Right atrium auricular region (tissue), 2 donors: ENCODE data around the gene ZNF511. TPM values are rescaled to one million over a fixed set of nuclear protein-coding genes. Genes with fewer than 3 reads are reported as not detected.
A peak's percentile ranks its signal among the peaks of the same experiment; 100 is the strongest.
"Not testable (repeated sequence)": the region's sequence is repeated elsewhere in the genome, so short reads cannot be mapped to it uniquely, and the experiment has no call there.

Experiments used
- DNase-seq: peaks from one replicate; pipeline ENCODE4 v3.0.0-alpha.2; 2019; ENCODE audit warnings: low spot score
- H3K27ac ChIP-seq, 2 donors: fragments of 200-600 bp; sonication (generic); 1 replicate in 1 of 2; 2 replicates in 1 of 2; pipeline ENCODE4 v1.5.1; 2016 to 2019
- H3K27me3 ChIP-seq, 2 donors: fragments of 200-600 bp; sonication (generic); one replicate each; pipeline versions ENCODE4 v1.5.1 to v1.6.0; 2017 to 2019
- H3K36me3 ChIP-seq: fragments of 200-600 bp; sonication (generic); one replicate; pipeline ENCODE4 v1.5.1; 2016
- H3K4me1 ChIP-seq, 2 donors: fragments of 200-600 bp; sonication (generic); one replicate each; pipeline versions ENCODE4 v1.5.1 to v1.6.0; 2017 to 2019
- H3K4me3 ChIP-seq, 2 donors: fragments of 200-600 bp; sonication (generic); 1 replicate in 1 of 2; 2 replicates in 1 of 2; pipeline ENCODE4 v1.5.1; 2017 to 2019; ENCODE audit warnings: mild to moderate bottlenecking in 1 of 2, moderate library complexity in 1 of 2
- H3K9me3 ChIP-seq, 2 donors: fragments of 200-600 bp; sonication (generic); one replicate each; pipeline ENCODE4 v1.5.1; 2019
- total RNA-seq, 2 donors: library from RNA; depleted of rRNA; stranded (reverse); fragments of >200 nt; gene quantifications; one replicate each; pipeline ENCODE4 v1.1.0, GENCODE V29; 2016
- TF ChIP-seq, protein P1 (sequence below), 2 donors: fragments of 200-600 bp; sonication (generic); IDR thresholded peaks; one replicate each; pipeline ENCODE4 v1.5.1; 2019; ENCODE audit warnings: antibody characterized with exemption in 2 of 2

Gene ZNF511
- total RNA-seq, 2 donors from 2014 or later, result 28.1 to 31.9 TPM

DNA sequence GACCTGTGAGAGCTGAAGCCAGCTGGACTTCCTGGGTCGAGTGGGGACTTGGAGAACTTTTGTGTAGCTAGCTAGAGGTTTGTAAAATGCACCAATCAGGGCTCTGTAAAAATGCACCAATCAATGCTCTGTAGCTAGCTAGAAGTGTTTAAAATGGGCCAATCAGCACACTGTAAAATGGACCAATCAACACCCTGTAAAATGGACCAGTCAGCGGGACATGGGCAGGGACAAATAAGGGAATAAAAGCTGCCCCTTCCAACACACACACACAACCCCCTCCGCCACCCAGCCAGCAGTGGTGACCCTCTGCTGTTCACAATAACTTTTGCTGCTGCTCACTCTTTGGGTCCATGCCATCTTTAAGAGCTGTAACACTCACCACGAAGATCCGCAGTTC is 7.1 kb downstream of the ZNF511 start:
- no peaks in the 10 kb centered on the region for H3K9me3 ChIP-seq
- no peaks in the 10 kb centered on the region for H3K36me3 ChIP-seq
- peaks cover 0 to 10% of the 10 kb centered on the region in 2 donors for H3K4me1 ChIP-seq
- TF ChIP-seq, protein P1, sequence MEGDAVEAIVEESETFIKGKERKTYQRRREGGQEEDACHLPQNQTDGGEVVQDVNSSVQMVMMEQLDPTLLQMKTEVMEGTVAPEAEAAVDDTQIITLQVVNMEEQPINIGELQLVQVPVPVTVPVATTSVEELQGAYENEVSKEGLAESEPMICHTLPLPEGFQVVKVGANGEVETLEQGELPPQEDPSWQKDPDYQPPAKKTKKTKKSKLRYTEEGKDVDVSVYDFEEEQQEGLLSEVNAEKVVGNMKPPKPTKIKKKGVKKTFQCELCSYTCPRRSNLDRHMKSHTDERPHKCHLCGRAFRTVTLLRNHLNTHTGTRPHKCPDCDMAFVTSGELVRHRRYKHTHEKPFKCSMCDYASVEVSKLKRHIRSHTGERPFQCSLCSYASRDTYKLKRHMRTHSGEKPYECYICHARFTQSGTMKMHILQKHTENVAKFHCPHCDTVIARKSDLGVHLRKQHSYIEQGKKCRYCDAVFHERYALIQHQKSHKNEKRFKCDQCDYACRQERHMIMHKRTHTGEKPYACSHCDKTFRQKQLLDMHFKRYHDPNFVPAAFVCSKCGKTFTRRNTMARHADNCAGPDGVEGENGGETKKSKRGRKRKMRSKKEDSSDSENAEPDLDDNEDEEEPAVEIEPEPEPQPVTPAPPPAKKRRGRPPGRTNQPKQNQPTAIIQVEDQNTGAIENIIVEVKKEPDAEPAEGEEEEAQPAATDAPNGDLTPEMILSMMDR (IDR thresholded peaks at IDR 0.05), result no peak
- no peak for DNase-seq
- H3K4me3 ChIP-seq, result no peak overlapping the region
- peaks cover 0 to 3% of the 10 kb centered on the region in 2 donors for H3K27me3 ChIP-seq
- H3K27ac ChIP-seq, result no peak overlapping the region

DNA sequence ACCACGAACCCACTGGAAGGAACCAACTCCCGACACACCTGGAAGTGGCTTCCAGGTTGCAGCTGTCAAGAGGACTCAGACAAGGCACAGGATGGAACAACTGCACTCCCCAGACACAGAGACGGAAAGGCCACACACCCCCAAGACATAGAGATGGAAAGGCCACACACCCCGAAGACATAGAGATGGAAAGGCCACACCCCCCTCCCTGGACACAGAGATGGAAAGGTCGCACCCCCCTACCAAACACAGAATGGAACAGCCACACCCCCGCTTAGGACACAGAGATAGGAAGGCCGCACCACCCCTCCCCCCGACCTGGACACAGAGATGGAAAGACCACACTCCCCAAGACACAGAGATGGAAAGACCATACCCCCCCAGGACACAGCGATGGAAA is 7.6 kb downstream of the ZNF511 start:
- TF ChIP-seq, protein P1 (IDR thresholded peaks at IDR 0.05), result no peak
- no peak overlapping the region for H3K4me3 ChIP-seq
- H3K27ac ChIP-seq, result no peak overlapping the region
- no peaks in the 10 kb centered on the region for H3K36me3 ChIP-seq
- H3K4me1 ChIP-seq, result peaks cover 0 to 10% of the 10 kb centered on the region in 2 donors
- peaks cover 0 to 3% of the 10 kb centered on the region in 2 donors for H3K27me3 ChIP-seq
- DNase-seq, result no peak
- no peaks in the 10 kb centered on the region for H3K9me3 ChIP-seq

DNA sequence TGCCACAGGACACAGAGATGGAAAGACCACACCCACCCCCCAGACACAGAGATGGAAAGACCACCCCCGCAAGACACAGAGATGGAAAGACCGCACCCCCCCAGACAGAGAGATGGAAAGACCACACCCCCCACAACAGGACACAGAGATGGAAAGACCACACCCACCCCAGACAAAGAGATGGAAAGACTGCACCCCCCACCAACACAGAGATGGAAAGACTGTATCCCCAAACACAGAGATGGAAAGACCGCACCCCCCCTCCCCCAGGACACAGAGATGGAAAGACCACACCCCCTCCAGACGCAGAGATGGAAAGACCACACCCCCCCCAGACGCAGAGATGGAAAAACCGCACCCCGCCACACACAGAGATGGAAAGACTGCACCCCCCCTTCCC is 8.0 kb downstream of the ZNF511 start:
- H3K9me3 ChIP-seq, result no peaks in the 10 kb centered on the region
- H3K36me3 ChIP-seq, result no peaks in the 10 kb centered on the region
- no peak overlapping the region for H3K4me3 ChIP-seq
- H3K4me1 ChIP-seq, result peaks cover 0 to 10% of the 10 kb centered on the region in 2 donors
- H3K27ac ChIP-seq, result no peak overlapping the region
- TF ChIP-seq, protein P1 (IDR thresholded peaks at IDR 0.05), result no peak
- DNase-seq, result no peak
- H3K27me3 ChIP-seq, result peaks cover 0 to 3% of the 10 kb centered on the region in 2 donors

DNA sequence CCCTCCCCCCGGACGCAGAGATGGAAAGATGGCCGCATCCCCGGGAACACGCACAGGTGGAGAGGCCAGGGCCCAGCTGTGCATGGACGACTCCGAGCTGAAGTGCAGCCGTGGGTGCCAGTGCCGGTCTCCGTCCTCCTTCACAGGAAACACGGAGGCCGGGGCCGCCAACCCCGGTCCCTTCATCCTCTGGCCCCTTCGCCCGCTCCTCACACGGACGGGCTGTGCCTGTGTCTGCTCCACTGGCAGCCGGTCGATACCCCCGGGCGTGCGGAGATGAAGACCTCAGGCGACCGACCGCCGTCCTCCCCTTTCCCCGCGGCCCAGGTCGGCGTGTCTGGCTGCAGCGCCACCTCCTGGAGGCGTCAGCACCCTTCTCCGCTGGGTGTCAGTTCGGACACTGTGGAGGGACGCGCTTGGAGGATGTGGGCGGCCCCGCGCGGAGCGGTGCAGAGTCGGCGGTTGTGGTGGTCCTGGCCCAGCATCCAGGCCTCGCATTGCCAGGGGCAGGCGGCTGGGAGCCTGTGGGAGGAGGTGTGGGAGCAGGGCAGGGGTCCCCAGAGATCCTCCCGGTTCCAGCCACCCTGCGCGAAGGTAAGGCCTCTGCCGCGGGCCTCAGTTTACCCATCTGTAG is 9.9 kb downstream of the ZNF511 start:
- no peak for DNase-seq
- Histone ChIP-seq H3K36me3 (no peaks in the 10 kb centered on the region), H3K4me3 (peak overlapping the region; percentile 19 to 43)

DNA sequence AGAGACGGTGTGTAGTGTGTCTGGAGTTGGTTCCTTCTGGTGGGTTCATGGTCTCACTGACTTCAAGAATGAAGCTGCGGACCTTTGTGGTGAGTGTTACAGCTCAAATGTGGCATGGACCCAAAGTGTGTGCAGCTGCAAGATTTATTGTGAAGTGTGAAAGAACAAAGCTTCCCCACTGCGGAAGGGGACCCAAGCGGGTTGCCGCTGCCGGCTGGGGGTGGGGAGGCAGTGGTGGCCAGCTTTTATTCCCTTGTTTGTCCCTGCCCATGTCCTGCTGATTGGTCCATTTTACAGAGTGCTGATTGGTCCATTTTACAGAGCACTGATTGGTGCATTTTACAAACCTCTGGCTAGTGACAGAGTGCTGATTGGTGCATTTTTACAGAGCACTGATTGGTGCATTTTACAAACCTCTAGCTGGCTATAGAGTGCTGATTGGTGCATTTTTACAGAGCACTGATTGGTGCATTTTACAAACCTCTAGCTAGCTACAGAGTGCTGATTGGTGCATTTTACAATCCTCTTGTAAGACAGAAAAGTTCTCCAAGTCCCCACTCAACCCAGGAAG is 12.2 kb downstream of the ZNF511 start:
- H3K36me3 ChIP-seq, H3K9me3 ChIP-seq, H3K4me3 ChIP-seq, DNase-seq, H3K27ac ChIP-seq: not testable (repeated sequence)
- H3K4me1 ChIP-seq, result peaks cover 0 to 21% of the 10 kb centered on the region in 2 donors
- H3K27me3 ChIP-seq, result peaks cover 2 to 15% of the 10 kb centered on the region in 2 donors

More for the DNA sequence above, 9.9 kb downstream of the ZNF511 start:
- H3K9me3 ChIP-seq, result no peaks in the 10 kb centered on the region
- TF ChIP-seq, protein P1 (IDR thresholded peaks at IDR 0.05), result peak; percentile 42 to 75
- H3K27ac ChIP-seq, result no peak overlapping the region
- H3K27me3 ChIP-seq, result peaks cover 0 to 3% of the 10 kb centered on the region in 2 donors
- H3K4me1 ChIP-seq, result peaks cover 0 to 10% of the 10 kb centered on the region in 2 donors

DNA sequence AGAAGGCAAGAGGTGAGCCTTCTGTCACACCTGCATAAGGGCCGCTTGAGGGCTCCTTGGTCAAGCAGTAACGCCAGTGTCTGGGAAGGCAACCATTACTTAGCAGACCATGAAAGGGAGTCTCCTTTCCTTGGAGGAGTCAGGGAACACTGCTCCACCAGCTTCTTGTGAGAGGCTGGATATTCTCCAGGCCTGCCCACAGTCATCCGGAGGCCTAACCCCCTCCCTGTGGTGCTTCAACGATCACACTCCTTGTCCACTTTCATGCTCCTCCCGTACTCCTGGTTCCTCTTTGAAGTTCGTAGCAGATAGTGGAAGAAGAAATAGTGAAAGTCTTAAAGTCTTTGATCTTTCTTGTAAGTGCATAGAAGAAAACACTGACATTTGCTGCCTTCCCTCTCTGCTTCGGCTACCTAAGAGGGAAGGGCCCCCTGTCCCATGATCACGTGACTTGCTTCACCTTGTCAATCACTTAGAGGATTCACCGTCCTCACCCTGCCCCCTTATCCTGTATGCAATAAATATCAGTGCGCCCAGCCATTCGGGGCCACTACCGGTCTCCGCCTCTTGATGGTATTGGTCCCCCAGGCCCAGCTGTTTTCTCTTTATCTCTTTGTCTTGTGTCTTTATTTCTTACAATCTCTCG is 13.5 kb downstream of the ZNF511 start:
- not testable (repeated sequence) for H3K36me3 ChIP-seq, H3K9me3 ChIP-seq, H3K27ac ChIP-seq, H3K4me3 ChIP-seq, DNase-seq
- peaks cover 8 to 27% of the 10 kb centered on the region in 2 donors for H3K27me3 ChIP-seq
- H3K4me1 ChIP-seq, result peaks cover 0 to 24% of the 10 kb centered on the region in 2 donors
